ENCODE results near the gene PXDN.
A peak's percentile ranks its signal among the peaks of the same experiment; 100 is the strongest.
"Not testable (repeated sequence)": the region's sequence is repeated elsewhere in the genome, so short reads cannot be mapped to it uniquely, and the experiment has no call there.

Gene PXDN

GRCh38 chr2:1709335-1709605 lies 35.0 kb downstream of the PXDN start:
- H3K27me3 Mint-ChIP-seq (ENCODE audit: low read depth) = no peaks in the 10 kb centered on the region
- no peak overlapping the region for H3K4me3 Mint-ChIP-seq
- H3K4me1 Mint-ChIP-seq = peaks cover 60% of the 10 kb centered on the region
- peak overlapping the region in 1 of 3 experiments; percentile 26 for H3K27ac Mint-ChIP-seq
- peaks cover 3% of the 10 kb centered on the region for H3K36me3 Mint-ChIP-seq (ENCODE audit: low read depth)
- TF ChIP-seq, protein P1, sequence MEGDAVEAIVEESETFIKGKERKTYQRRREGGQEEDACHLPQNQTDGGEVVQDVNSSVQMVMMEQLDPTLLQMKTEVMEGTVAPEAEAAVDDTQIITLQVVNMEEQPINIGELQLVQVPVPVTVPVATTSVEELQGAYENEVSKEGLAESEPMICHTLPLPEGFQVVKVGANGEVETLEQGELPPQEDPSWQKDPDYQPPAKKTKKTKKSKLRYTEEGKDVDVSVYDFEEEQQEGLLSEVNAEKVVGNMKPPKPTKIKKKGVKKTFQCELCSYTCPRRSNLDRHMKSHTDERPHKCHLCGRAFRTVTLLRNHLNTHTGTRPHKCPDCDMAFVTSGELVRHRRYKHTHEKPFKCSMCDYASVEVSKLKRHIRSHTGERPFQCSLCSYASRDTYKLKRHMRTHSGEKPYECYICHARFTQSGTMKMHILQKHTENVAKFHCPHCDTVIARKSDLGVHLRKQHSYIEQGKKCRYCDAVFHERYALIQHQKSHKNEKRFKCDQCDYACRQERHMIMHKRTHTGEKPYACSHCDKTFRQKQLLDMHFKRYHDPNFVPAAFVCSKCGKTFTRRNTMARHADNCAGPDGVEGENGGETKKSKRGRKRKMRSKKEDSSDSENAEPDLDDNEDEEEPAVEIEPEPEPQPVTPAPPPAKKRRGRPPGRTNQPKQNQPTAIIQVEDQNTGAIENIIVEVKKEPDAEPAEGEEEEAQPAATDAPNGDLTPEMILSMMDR (IDR thresholded peaks at IDR 0.05; ENCODE audit: unreplicated experiment in 3 of 3) = no peak
- H3K9me3 Mint-ChIP-seq = no peaks in the 10 kb centered on the region

GRCh38 chr2:1708476-1709334 lies 35.6 kb downstream of the PXDN start:
- Mint-ChIP-seq H3K4me3 (no peak overlapping the region), H3K36me3 (ENCODE audit: low read depth) (peaks cover 3% of the 10 kb centered on the region), H3K9me3 (no peaks in the 10 kb centered on the region), H3K27me3 (ENCODE audit: low read depth) (no peaks in the 10 kb centered on the region), H3K27ac (peak overlapping the region in 2 of 3 experiments; percentile 60 to 61), H3K4me1 (peaks cover 54% of the 10 kb centered on the region)
- TF ChIP-seq, protein P1 (IDR thresholded peaks at IDR 0.05; ENCODE audit: unreplicated experiment in 3 of 3) = no peak

DNA sequence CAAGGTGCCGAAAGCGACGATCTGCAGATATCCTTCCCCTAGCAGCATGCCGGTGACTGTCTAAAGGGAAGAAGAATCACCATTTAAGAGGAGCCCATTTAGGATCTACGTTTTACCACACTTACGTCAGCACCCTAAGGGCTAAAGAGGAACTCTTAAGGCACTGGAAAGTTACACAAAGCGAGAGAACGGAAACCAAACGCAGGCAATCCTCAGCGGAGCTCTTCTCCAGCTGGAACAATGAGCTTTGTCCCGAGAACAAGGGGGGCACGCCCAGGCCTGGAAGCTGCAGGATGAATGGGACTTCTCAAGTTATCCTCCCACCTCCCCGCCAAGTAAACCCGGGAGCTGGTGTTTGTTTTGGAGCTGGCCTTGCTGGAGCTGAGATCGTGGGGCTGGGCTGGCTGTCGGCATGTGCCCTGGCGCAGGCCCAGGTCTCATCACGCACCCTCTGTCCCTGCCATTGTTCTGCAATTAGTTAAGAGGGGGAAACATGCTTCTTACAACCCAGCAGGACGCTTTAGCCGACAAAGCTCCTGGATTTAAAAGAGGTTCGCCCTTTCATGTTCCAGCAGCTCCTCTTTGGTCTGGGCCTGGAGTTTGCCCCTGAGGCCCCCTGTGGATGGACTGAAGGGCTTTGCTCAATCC lies 36.4 kb downstream of the PXDN start:
- TF ChIP-seq, protein P1 (IDR thresholded peaks at IDR 0.05; ENCODE audit: unreplicated experiment in 3 of 3) = no peak
- peaks cover 3% of the 10 kb centered on the region for H3K36me3 Mint-ChIP-seq (ENCODE audit: low read depth)
- peak overlapping the region in 2 of 3 experiments; percentile 60 to 61 for H3K27ac Mint-ChIP-seq
- H3K27me3 Mint-ChIP-seq (ENCODE audit: low read depth) = no peaks in the 10 kb centered on the region
- no peaks in the 10 kb centered on the region for H3K9me3 Mint-ChIP-seq
- peaks cover 53% of the 10 kb centered on the region for H3K4me1 Mint-ChIP-seq
- H3K4me3 Mint-ChIP-seq = peak overlapping the region in 1 of 3 experiments; percentile 34

GRCh38 chr2:1706089-1706841 lies 38.0 kb downstream of the PXDN start:
- Mint-ChIP-seq H3K27ac (peak overlapping the region in 1 of 3 experiments; percentile 43), H3K36me3 (ENCODE audit: low read depth) (peaks cover 11% of the 10 kb centered on the region), H3K4me1 (peaks cover 51% of the 10 kb centered on the region)
- H3K9me3 Mint-ChIP-seq; H3K4me3 Mint-ChIP-seq; H3K27me3 Mint-ChIP-seq (ENCODE audit: low read depth): not testable (repeated sequence)

DNA sequence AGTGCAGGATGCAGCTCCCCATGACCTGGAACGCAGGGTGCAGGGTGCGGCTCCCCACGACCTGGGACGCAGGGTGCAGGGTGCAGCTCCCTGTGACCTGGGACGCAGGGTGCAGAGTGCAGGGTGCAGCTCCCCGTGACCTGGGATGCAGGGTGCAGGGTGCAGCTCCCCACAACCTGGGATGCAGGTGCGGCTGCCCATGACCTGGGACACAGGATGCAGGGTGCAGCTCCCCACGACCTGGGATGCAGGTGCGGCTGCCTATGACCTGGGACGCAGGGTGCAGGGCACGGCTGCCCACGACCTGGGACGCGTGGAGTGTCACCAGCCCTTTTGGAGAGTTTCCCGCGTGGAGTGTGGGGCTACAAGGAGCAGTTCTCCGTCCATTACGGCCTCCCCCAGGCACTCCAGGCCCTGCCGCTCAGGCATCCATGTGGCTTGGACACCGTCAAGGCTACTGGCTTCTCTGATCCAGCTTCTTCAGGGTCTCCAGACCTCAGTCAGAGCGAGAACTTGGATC lies 38.7 kb downstream of the PXDN start:
- H3K36me3 Mint-ChIP-seq (ENCODE audit: low read depth) = peaks cover 15% of the 10 kb centered on the region
- no peaks in the 10 kb centered on the region for H3K9me3 Mint-ChIP-seq
- no peaks in the 10 kb centered on the region for H3K27me3 Mint-ChIP-seq (ENCODE audit: low read depth)
- TF ChIP-seq, protein P1 (IDR thresholded peaks at IDR 0.05; ENCODE audit: unreplicated experiment in 3 of 3) = no peak
- H3K4me3 Mint-ChIP-seq = no peak overlapping the region
- H3K4me1 Mint-ChIP-seq = peaks cover 56% of the 10 kb centered on the region
- H3K27ac Mint-ChIP-seq = no peak overlapping the region

All from nephron (organoid).